Measurements from ENCODE around the gene TSHZ2. TPM values are rescaled to one million over a fixed set of nuclear protein-coding genes. Genes with fewer than 3 reads are reported as not detected.

Gene TSHZ2
- total RNA-seq, 1 experiment from 2014 or later, result 0.07 TPM

- TF ChIP-seq ZBTB33 (IDR thresholded peaks at IDR 0.05; ENCODE audit: extremely low read depth, insufficient replicate concordance, low read length) (no peak), ELF1 (IDR thresholded peaks at IDR 0.05; ENCODE audit: borderline replicate concordance, low read depth) (no peak), TCF7L2 (IDR thresholded peaks at IDR 0.05; ENCODE audit: borderline replicate concordance, extremely low read depth, insufficient read depth, insufficient read length) (no peak), REST (IDR thresholded peaks at IDR 0.05; ENCODE audit: low read depth) (no peak), SP1 (IDR thresholded peaks at IDR 0.05; ENCODE audit: low read depth) (no peak), RAD21 (IDR thresholded peaks at IDR 0.05; ENCODE audit: low read depth) (no peak), CBX3 (IDR thresholded peaks at IDR 0.05; ENCODE audit: low read depth) (no peak), SIN3A (IDR thresholded peaks at IDR 0.05; ENCODE audit: low read depth) (no peak), ZFX (IDR thresholded peaks at IDR 0.05) (no peak), JUND (IDR thresholded peaks at IDR 0.05) (no peak)
- Histone ChIP-seq H3K4me1 (ENCODE audit: control insufficient read depth in 1 of 2, insufficient read depth in 2 of 2, low read length in 2 of 2) (no peaks in the 10 kb centered on the region), H2AFZ (ENCODE audit: low read depth, low read length, poor library complexity, severe bottlenecking) (no peak overlapping the region), H4K20me1 (ENCODE audit: insufficient read depth) (no peaks in the 10 kb centered on the region), H3K36me3 (ENCODE audit: control insufficient read depth in 1 of 2, insufficient read depth in 2 of 2, low read length in 2 of 2) (no peaks in the 10 kb centered on the region), H3K4me2 (ENCODE audit: low read length) (no peak overlapping the region), H3K9ac (ENCODE audit: low read length) (no peak overlapping the region), H3K79me2 (ENCODE audit: insufficient read depth, low read length) (no peaks in the 10 kb centered on the region), H3K9me3 (ENCODE audit: control insufficient read depth in 1 of 2, insufficient read depth in 1 of 2, low read depth in 1 of 2, low read length in 2 of 2) (no peaks in the 10 kb centered on the region), H3K9me2 (ENCODE audit: insufficient read depth) (no peaks in the 10 kb centered on the region), H3K4me3 (replicated peaks in 1 of 2; ENCODE audit: low read depth in 1 of 2, low read length in 2 of 2) (no peak overlapping the region), H3K27me3 (ENCODE audit: insufficient read depth, low read length) (0 out of 2 replicates have a peak, but pooled peaks cover 3% of the 10 kb centered on the region), H3K27ac (ENCODE audit: low read depth, low read length) (no peak overlapping the region)
- ATAC-seq (no peak), DNase-seq (ENCODE audit: low read depth, low spot score) (no peak)
- POLR2A ChIA-PET, result no interaction called here
- RAD21 ChIA-PET (ENCODE audit: low non-redundant PET in 1 of 2, low total read pairs in 2 of 2, uncharacterized antibody in 2 of 2, unreplicated experiment in 2 of 2), result no interaction called here
- intact Hi-C loops (cut with micrococcal nuclease), result no loop called here
- no TSS peak for BruUV-seq (replicated peaks)
- CTCF ChIA-PET, result no interaction called here
Observed at GRCh38 chr20:53032478-53032932, 60.3 kb downstream of the TSHZ2 start.

All from HCT116 (cell line).